Measurements from ENCODE around the gene PRKCI.

DNA sequence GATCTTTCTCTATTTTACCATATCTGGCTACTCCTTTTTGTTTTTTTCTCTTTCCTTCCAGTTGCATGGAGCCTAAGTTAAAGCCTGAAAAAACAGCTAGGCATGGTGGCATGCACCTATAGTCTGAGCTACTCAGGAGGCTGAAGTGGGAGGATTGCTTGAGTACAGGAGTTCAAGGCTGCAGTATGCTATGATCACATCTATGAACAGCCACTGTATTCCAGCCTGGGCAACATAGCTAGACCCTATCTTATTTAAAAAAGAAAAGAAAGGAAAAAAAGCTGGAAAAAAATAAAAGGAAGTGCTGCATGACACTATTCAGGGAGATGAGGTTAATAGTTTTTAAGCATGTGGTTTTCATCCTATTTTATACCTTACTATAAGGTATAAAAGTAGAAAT is 131.3 kb downstream of the PRKCI start:
- TF ChIP-seq, protein P1, sequence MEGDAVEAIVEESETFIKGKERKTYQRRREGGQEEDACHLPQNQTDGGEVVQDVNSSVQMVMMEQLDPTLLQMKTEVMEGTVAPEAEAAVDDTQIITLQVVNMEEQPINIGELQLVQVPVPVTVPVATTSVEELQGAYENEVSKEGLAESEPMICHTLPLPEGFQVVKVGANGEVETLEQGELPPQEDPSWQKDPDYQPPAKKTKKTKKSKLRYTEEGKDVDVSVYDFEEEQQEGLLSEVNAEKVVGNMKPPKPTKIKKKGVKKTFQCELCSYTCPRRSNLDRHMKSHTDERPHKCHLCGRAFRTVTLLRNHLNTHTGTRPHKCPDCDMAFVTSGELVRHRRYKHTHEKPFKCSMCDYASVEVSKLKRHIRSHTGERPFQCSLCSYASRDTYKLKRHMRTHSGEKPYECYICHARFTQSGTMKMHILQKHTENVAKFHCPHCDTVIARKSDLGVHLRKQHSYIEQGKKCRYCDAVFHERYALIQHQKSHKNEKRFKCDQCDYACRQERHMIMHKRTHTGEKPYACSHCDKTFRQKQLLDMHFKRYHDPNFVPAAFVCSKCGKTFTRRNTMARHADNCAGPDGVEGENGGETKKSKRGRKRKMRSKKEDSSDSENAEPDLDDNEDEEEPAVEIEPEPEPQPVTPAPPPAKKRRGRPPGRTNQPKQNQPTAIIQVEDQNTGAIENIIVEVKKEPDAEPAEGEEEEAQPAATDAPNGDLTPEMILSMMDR (IDR thresholded peaks at IDR 0.05), result no peak
- TF ChIP-seq EZH2 (IDR thresholded peaks at IDR 0.05; ENCODE audit: borderline replicate concordance, insufficient read depth, low read depth, low read length, poor library complexity, severe bottlenecking), result no peak
